Stimulated activated CD8-positive, alpha-beta memory T cell treated with anti-CD3 and anti-CD28 coated beads, Interleukin-7, amount 100 ng/mL, for 4 hours (primary cell): ENCODE measurements around the gene ZNF384.
"Not testable (repeated sequence)": the region's sequence is repeated elsewhere in the genome, so short reads cannot be mapped to it uniquely, and the experiment has no call there.

ENCODE experiments used
- DNase-seq, 2 donors: peaks; one replicate each; pipeline ENCODE4 v3.0.0-alpha.2; 2020; ENCODE audit warnings: low read depth in 2 of 2

Gene ZNF384

DNA sequence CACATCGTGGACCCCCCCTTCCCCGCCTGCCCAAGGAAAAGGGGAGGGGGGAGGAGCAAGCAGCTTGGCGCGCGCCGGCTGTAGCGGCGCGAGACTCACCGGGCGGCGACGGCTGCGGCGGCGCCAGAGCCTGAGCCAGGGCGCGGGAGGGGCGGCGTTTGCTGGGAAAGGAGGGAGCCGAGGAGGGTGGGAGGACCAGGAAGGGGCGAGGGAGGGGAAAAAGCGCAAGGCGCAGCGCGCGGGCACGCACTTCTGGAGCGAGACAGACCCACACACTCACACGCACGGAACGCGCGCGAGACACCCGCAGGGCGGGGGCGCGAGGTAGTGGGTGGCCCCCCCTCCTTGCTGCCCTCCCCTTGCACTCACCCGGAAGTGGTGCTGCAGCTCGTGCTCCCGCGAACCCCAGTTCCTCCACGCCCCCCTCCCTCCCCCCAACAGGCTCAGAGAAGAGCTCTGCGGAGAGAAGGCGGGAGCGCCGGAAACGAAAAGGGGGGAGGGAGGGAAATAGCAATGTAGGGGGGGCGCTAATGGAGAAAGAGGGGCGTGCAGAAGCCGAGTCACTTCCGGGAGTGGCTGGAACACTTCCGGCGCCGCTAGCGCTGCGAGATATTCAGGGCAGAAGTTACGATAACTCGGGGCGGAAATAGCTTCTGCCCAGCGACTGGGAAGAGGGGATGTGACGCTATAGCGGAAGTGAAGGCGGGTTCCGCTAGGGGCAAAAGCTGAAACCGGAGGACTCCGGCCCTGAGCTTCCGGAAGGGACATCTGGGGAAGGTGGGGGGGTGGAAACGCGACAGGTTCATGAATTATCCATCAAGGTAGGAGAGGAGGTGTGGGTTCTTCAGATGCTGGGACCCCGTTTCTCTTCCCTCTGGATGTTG lies at the start of gene ZNF384:
ZNF384 (minus strand) TSS at position 377 of the 884 bp plus-strand sequence. CDS start 9,855 bp downstream, outside the sequence.
- DNase-seq = peak; percentile 95

GRCh38 chr12:6736754-6737153 lies 47.6 kb upstream of the ZNF384 start:
- no peak for DNase-seq

- peak in 1 of 2 donors; percentile 35 for DNase-seq
These were observed 46.4 kb upstream of the ZNF384 start for GRCh38 chr12:6735448-6736191.

GRCh38 chr12:6734506-6735387 lies 45.6 kb upstream of the ZNF384 start:
- no peak for DNase-seq

DNA sequence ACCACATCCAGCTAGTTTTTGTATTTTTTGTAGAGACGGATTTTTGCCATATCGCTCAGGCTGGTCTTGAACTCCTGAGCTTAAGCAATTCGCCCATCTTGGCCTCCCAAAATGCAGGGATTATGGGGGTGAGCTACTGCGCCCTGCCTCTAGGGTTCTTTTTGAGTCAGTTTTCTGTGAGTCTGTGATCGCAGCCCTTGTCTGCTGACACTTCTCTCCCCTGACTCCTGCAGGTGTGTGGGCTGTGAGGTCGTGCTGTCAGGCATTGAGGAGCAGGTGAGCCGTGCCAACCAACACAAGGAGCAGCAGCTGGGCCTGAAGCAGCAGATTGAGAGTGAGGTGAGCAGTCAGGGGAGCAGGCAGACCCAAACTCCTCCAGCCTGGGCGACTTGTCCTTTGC lies 41.0 kb upstream of the ZNF384 start:
- no peak for DNase-seq

DNA sequence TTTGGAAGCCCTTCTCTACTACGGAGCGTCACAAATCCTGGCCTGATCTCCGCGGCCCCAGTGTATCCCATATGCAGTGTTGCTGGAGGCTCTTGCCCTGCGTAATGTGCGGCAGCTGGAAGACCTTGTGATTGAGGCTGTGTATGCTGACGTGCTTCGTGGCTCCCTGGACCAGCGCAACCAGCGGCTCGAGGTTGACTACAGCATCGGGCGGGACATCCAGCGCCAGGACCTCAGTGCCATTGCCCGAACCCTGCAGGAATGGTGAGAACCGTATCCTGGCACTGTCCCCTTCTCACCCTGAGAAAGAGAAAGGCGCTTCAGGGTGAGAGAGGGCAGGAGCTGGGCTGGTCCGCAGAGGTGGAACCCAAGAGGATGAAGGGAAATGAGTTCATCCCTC lies 40.0 kb upstream of the ZNF384 start:
- DNase-seq = no peak

DNA sequence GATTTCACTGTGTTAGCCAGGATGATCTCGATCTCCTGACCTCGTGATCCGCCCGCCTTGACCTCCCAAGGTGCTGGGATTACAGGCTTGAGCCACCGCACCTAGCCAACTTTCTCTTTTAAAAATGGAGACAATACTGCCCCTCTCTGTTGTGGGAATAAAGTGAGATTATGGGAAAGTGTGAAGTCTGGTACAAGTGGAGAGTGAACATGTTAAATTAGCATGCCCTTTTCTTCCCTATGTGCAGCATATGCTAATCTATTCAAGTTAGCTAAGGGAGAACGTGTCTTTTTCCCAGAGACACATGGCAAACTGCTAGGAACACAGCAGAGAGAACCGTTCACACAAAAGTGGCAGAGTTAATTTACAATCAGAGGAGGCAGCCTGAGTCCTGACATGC lies 36.2 kb upstream of the ZNF384 start:
- DNase-seq = no peak

DNA sequence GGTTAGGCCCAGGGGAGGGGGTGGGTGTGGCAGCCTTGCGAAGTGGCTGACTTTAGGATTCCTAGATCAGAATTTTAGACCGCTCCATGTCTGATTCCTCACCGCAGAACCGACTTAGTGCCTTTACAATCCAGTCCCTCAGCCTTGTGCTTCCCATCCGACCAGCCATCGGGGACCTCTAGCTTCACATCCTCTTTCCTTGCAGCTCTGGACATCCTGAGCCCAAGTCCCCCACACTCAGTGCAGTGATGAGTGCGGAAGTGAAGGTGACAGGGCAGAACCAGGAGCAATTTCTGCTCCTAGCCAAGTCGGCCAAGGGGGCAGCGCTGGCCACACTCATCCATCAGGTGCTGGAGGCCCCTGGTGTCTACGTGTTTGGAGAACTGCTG lies 35.2 kb upstream of the ZNF384 start:
- DNase-seq = no peak

DNA sequence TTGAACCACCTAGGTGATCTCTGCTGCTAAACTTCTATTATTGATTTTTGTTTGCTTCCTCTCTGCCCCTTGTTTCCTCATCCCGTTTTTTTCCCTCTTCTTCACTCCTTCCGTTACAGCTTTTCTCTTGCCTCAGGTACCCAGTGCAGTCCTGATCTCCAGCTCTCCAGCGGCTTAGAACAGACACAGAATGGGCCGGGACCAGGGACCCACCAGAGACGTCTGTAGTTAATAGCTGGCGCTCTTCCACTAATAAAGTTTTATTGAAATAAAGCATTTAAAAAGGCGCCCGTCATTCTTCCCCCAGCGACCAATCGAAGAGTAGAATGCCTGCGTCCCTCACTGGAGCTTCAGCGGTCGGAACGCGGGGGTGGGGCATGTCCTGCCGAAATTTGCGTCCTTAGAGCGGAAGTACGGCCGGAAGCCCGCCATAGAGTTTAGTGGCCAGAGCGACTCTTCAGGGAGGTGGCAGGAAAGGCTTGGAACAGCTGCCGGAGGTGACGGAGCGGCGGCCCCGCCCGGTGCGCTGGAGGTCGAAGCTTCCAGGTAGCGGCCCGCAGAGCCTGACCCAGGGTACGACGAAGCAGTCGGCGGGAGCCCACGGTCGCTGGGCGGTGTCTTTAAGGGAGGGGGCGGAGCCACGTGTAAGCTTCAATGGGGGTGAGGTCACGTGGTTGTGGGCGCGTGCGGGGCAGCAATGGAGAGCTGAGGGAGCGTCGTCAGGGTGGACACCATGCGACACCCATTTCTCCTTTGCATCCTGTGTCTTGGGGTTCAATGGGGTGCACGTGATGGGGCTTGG lies 34.6 kb upstream of the ZNF384 start, which contains the start of gene COPS7A:
COPS7A (plus strand) TSS at position 440 of the 802 bp plus-strand sequence. CDS start 611 bp downstream, outside the sequence.
- peak; percentile 88 to 90 for DNase-seq

- DNase-seq = no peak
These were observed 33.7 kb upstream of the ZNF384 start for GRCh38 chr12:6722863-6723262.

DNA sequence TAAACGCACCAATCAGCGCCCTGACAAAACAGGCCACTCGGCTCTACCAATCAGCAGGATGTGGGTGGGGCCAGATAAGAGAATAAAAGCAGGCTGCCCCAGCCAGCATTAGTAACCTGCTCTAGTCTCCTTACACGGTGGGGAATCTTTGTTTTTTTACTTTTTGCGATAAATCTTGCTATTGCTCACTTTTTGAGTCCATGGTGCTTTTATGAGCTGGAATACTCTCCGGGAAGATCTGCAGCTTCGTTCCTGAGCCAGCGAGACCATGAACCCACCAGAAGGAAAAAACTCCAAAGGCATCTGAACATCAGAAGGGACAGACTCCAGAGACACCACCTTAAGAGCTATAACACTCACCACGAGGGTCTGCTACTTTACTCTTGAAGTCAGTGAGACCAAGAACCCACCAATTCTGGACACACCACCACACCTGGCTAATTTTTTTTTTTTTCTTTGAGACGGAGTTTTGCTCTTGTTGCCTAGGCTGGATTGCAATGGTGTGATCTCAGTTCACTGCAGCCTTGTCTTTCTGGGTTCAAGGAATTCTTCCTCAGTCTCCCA lies 27.8 kb upstream of the ZNF384 start:
- DNase-seq = no peak

GRCh38 chr12:6716031-6716873 lies 27.1 kb upstream of the ZNF384 start:
- DNase-seq = not testable (repeated sequence)

GRCh38 chr12:6708960-6709394 lies 19.8 kb upstream of the ZNF384 start:
- no peak for DNase-seq

- DNase-seq = not testable (repeated sequence)
These were observed 19.2 kb upstream of the ZNF384 start for GRCh38 chr12:6708351-6708750.

GRCh38 chr12:6703631-6704030 lies 14.5 kb upstream of the ZNF384 start:
- DNase-seq = no peak

GRCh38 chr12:6701078-6701768 lies 12.0 kb upstream of the ZNF384 start:
- DNase-seq = no peak

GRCh38 chr12:6700646-6701051 lies 11.5 kb upstream of the ZNF384 start, which contains the start of gene PIANP:
Gene PIANP (minus strand): TSS chr12:6700815. CDS start chr12:6698061, 2,754 bp downstream.
- DNase-seq = peak in 1 of 2 donors; percentile 27

DNA sequence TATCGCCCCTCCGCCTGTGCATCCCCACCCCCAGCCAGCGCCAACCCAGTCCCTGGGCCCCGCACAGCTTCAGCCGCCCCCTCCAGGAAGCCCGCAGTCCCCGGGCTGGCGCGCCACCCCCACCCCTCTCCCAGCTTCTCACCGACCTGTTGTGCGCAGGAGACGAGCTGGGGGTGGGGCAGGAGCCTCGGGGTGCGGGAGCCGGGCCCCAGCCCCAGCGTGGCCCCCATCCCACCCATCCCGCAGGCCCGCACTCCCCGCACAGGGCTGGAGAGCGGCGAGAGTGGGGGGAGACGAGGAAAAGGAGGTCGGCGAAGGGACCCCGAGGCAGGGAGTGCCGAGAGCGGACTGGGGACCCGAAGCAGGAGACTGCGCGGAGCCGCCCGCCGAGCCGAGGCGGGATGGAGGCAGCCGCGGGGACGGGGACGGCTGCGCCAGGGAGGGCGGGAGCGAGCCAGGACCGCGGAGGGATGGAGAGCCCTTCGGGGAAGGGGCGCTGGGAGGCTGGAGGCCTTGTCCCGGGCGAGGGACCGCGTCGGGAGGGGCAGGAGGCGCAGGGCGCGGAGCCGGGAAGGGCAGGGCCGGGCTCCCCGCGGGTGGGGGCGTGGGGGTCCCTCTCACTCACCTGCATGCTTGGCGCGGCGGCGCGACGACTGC lies 10.9 kb upstream of the ZNF384 start:
- DNase-seq = no peak
